Measurements from ENCODE around the gene SCUBE2.

- TF ChIP-seq BHLHE40 (IDR thresholded peaks at IDR 0.05; ENCODE audit: low read depth, low read length) (no peak), POLR2A (IDR thresholded peaks at IDR 0.05; ENCODE audit: low read depth, low read length) (no peak), SMC3 (IDR thresholded peaks at IDR 0.05; ENCODE audit: low read depth, low read length) (no peak), RCOR1 (IDR thresholded peaks at IDR 0.05; ENCODE audit: insufficient replicate concordance, low read length) (no peak), CTCF (conservative IDR thresholded peaks at IDR 0.05; ENCODE audit: low read depth, low read length) (no peak), MAZ (IDR thresholded peaks at IDR 0.05; ENCODE audit: borderline replicate concordance, low read depth, low read length) (no peak), CEBPB (IDR thresholded peaks at IDR 0.05; ENCODE audit: low read depth, low read length) (no peak)
Measured at GRCh38 chr11:8988329-8989234, 102.8 kb downstream of the SCUBE2 start.

Data from IMR-90 (cell line).